WERI-Rb-1 (cell line): Measurements from ENCODE around the gene PPM1B.

Experiments
- DNase-seq: peaks from one replicate; pipeline ENCODE4 v3.0.0-alpha.2; 2020
- H3K27ac ChIP-seq: fragments of 250-450 bp; sonication (Bioruptor Pico); 2 replicates; pipeline ENCODE4 v1.5.1; 2020; ENCODE audit warnings: mild to moderate bottlenecking, moderate library complexity
- H3K27me3 ChIP-seq: fragments of 250-450 bp; sonication (Bioruptor Pico); 2 replicates; pipeline ENCODE4 v1.5.1; 2021; ENCODE audit warnings: mild to moderate bottlenecking, low read depth, moderate library complexity; ENCODE audit not compliant: insufficient read depth, severe bottlenecking
- H3K36me3 ChIP-seq: fragments of 250-450 bp; sonication (Bioruptor Pico); 2 replicates; pipeline ENCODE4 v1.5.1; 2020; ENCODE audit warnings: mild to moderate bottlenecking, moderate library complexity
- H3K4me3 ChIP-seq: 2 replicates; pipeline ENCODE4 v1.5.1; 2011; ENCODE audit warnings: low read depth, mild to moderate bottlenecking, control low read depth, low read length
- H3K9me3 ChIP-seq: fragments of 250-450 bp; sonication (Bioruptor Pico); 2 replicates; pipeline ENCODE4 v1.5.1; 2021; ENCODE audit warnings: mild to moderate bottlenecking, moderate library complexity; ENCODE audit not compliant: severe bottlenecking
- CTCF ChIP-seq: IDR thresholded peaks from 2 replicates; pipeline ENCODE4 v1.5.1; 2011; ENCODE audit warnings: low read depth, mild to moderate bottlenecking, control low read depth, inconsistent platforms, low read length

The PPM1B gene

GRCh38 chr2:44273076-44273475, 104.4 kb downstream of the PPM1B start:
- no peaks in the 10 kb centered on the region for H3K36me3 ChIP-seq
- peaks cover 6% of the 10 kb centered on the region for H3K9me3 ChIP-seq
- no peak for DNase-seq
- no peaks in the 10 kb centered on the region for H3K27me3 ChIP-seq
- H3K4me3 ChIP-seq: no peak overlapping the region
- TF ChIP-seq CTCF: no peak
- no peak overlapping the region for H3K27ac ChIP-seq

GRCh38 chr2:44273596-44273995, 104.9 kb downstream of the PPM1B start:
- no peak overlapping the region for H3K4me3 ChIP-seq

GRCh38 chr2:44275927-44276303, 107.2 kb downstream of the PPM1B start:
- H3K4me3 ChIP-seq: no peak overlapping the region
- H3K9me3 ChIP-seq: peaks cover 6% of the 10 kb centered on the region
- H3K27ac ChIP-seq: no peak overlapping the region
- H3K27me3 ChIP-seq: no peaks in the 10 kb centered on the region
- no peak for TF ChIP-seq CTCF
- DNase-seq: no peak
- no peaks in the 10 kb centered on the region for H3K36me3 ChIP-seq

More at GRCh38 chr2:44273596-44273995, 104.9 kb downstream of the PPM1B start:
- no peaks in the 10 kb centered on the region for H3K27me3 ChIP-seq
- H3K9me3 ChIP-seq: peaks cover 6% of the 10 kb centered on the region
- no peak for DNase-seq
- no peaks in the 10 kb centered on the region for H3K36me3 ChIP-seq
- H3K27ac ChIP-seq: no peak overlapping the region
- no peak for TF ChIP-seq CTCF

GRCh38 chr2:44277541-44277940, 108.9 kb downstream of the PPM1B start:
- no peak for DNase-seq
- no peaks in the 10 kb centered on the region for H3K36me3 ChIP-seq
- no peak overlapping the region for H3K4me3 ChIP-seq
- no peak overlapping the region for H3K27ac ChIP-seq
- H3K27me3 ChIP-seq: no peaks in the 10 kb centered on the region
- peaks cover under 1% of the 10 kb centered on the region for H3K9me3 ChIP-seq
- TF ChIP-seq CTCF: no peak

GRCh38 chr2:44280869-44281268, 112.2 kb downstream of the PPM1B start:
- no peaks in the 10 kb centered on the region for H3K27me3 ChIP-seq
- no peak for TF ChIP-seq CTCF
- DNase-seq: no peak
- no peak overlapping the region for H3K4me3 ChIP-seq
- H3K36me3 ChIP-seq: no peaks in the 10 kb centered on the region
- no peaks in the 10 kb centered on the region for H3K9me3 ChIP-seq
- H3K27ac ChIP-seq: no peak overlapping the region
